Osteocyte (in vitro differentiated cells): ENCODE data around the gene S100A2. TPM values are rescaled to one million over a fixed set of nuclear protein-coding genes. Genes with fewer than 3 reads are reported as not detected.

ENCODE experiments used
- DNase-seq: peaks from one replicate; pipeline ENCODE4 v3.0.0; 2021; ENCODE audit warnings: mixed read lengths; ENCODE audit not compliant: unreplicated experiment; ENCODE audit errors: extremely low spot score
- H3K27ac Mint-ChIP-seq: one replicate; pipeline ENCODE4 v1.8.0; 2021; ENCODE audit warnings: mild to moderate bottlenecking, mixed read lengths; ENCODE audit not compliant: unreplicated experiment
- H3K27me3 Mint-ChIP-seq: one replicate; pipeline ENCODE4 v1.8.0; 2021; ENCODE audit warnings: mixed read lengths; ENCODE audit not compliant: unreplicated experiment
- H3K36me3 Mint-ChIP-seq: one replicate; pipeline ENCODE4 v1.8.0; 2021; ENCODE audit warnings: mixed read lengths; ENCODE audit not compliant: unreplicated experiment
- H3K4me1 Mint-ChIP-seq: one replicate; pipeline ENCODE4 v1.8.0; 2021; ENCODE audit warnings: mixed read lengths; ENCODE audit not compliant: unreplicated experiment
- H3K4me3 Mint-ChIP-seq: one replicate; pipeline ENCODE4 v1.8.0; 2021; ENCODE audit warnings: mild to moderate bottlenecking, moderate library complexity, mixed read lengths; ENCODE audit not compliant: unreplicated experiment
- H3K9me3 Mint-ChIP-seq: one replicate; pipeline ENCODE4 v1.8.0; 2021; ENCODE audit warnings: mixed read lengths; ENCODE audit not compliant: unreplicated experiment
- total RNA-seq: library from RNA; stranded (reverse); gene quantifications from 2 replicates; pipeline ENCODE4 v1.2.1, GENCODE V29; 2021
- TF ChIP-seq, protein P1 (sequence below): fragments of 200-600 bp; sonication (generic); IDR thresholded peaks from 2 replicates; pipeline ENCODE4 v1.5.0; 2021; ENCODE audit warnings: antibody characterized with exemption, mild to moderate bottlenecking, moderate library complexity

S100A2 gene
- total RNA-seq, 1 donor from 2014 or later, result 8.9 TPM

DNA sequence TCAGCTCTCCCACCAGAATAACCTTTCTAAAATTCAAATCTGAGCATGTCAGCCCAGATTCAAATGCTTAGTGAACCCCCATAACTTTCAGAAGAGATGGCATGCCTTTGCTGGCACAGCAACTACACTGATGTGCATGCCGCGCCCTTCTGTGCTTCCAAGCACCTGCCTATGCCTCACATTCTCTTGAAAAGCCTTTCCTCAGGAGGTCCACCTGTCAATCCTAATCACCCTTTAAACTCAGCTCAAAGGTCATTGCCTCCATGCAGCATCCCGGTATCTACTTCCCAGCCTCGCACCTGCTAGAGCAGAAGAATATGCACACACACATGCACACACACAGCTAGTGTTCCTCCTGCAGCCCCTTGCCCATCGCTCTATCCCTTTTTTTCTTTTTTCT, 5.2 kb upstream of the S100A2 start:
- no peaks in the 10 kb centered on the region for H3K36me3 Mint-ChIP-seq
- H3K27me3 Mint-ChIP-seq, result no peaks in the 10 kb centered on the region

DNA sequence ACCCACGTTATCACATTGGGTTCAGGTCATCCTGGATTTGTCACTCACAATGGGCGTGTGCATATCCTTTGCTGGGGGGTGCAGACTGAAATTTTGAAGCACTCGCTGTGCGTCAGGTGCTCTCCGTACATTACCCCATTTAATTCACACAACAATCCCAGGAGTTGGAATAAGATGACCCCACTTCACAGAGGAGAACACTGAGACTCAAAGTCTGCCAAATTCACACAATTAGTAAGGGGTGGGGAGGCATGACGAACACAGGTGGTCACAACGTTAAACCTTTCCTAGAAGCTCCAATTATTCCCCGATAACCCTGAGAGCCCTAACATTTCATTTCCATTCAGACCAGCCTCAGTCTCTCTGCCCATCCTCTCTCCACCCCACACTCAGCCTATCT, 3.8 kb upstream of the S100A2 start:
- Mint-ChIP-seq H3K27ac (no peak overlapping the region), H3K4me1 (peaks cover 53% of the 10 kb centered on the region), H3K27me3 (no peaks in the 10 kb centered on the region), H3K9me3 (no peaks in the 10 kb centered on the region), H3K36me3 (no peaks in the 10 kb centered on the region), H3K4me3 (no peak overlapping the region)
- TF ChIP-seq, protein P1, sequence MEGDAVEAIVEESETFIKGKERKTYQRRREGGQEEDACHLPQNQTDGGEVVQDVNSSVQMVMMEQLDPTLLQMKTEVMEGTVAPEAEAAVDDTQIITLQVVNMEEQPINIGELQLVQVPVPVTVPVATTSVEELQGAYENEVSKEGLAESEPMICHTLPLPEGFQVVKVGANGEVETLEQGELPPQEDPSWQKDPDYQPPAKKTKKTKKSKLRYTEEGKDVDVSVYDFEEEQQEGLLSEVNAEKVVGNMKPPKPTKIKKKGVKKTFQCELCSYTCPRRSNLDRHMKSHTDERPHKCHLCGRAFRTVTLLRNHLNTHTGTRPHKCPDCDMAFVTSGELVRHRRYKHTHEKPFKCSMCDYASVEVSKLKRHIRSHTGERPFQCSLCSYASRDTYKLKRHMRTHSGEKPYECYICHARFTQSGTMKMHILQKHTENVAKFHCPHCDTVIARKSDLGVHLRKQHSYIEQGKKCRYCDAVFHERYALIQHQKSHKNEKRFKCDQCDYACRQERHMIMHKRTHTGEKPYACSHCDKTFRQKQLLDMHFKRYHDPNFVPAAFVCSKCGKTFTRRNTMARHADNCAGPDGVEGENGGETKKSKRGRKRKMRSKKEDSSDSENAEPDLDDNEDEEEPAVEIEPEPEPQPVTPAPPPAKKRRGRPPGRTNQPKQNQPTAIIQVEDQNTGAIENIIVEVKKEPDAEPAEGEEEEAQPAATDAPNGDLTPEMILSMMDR, result no peak
- no peak for DNase-seq

More for the DNA sequence above, 5.2 kb upstream of the S100A2 start:
- Mint-ChIP-seq H3K4me3 (no peak overlapping the region), H3K9me3 (no peaks in the 10 kb centered on the region), H3K4me1 (peaks cover 41% of the 10 kb centered on the region), H3K27ac (no peak overlapping the region)
- TF ChIP-seq, protein P1, result no peak
- no peak for DNase-seq

DNA sequence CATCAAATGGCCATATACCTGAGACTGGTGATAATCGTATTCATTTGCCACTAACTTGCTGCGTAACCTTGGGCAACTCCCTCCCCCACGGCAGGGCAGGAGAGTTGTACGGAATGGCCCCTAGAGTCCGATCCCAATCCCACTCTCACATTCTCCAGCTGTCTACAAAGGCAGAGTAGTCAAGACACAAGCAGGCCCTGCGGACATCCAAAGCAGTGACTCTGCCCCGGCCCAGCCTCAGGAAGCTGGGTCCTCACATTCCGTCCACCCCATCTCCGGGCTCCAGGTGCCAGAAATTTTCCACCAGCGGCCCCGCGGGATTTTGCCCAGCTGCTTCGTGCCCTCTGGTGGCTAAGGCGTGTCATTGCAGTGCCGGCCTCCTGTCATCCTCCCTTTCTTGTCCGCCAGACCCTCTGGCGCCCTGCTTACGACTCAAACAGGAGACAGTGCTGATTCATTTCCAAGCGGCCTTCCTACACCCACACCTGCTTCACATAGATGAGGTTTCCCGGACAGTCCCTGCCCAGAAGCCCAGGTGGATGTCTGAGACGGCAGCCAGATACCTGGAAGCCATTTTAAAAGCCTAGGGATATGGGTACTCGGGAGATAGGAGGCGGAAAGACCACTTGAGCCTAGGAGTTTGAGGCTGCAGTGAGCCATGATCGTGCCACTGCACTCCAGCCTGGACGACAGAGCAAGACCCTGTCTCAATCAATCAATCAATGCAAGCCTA, 2.9 kb upstream of the S100A2 start:
- H3K27ac Mint-ChIP-seq, result peak overlapping the region; percentile 98
- no peaks in the 10 kb centered on the region for H3K36me3 Mint-ChIP-seq
- peaks cover 62% of the 10 kb centered on the region for H3K4me1 Mint-ChIP-seq

DNA sequence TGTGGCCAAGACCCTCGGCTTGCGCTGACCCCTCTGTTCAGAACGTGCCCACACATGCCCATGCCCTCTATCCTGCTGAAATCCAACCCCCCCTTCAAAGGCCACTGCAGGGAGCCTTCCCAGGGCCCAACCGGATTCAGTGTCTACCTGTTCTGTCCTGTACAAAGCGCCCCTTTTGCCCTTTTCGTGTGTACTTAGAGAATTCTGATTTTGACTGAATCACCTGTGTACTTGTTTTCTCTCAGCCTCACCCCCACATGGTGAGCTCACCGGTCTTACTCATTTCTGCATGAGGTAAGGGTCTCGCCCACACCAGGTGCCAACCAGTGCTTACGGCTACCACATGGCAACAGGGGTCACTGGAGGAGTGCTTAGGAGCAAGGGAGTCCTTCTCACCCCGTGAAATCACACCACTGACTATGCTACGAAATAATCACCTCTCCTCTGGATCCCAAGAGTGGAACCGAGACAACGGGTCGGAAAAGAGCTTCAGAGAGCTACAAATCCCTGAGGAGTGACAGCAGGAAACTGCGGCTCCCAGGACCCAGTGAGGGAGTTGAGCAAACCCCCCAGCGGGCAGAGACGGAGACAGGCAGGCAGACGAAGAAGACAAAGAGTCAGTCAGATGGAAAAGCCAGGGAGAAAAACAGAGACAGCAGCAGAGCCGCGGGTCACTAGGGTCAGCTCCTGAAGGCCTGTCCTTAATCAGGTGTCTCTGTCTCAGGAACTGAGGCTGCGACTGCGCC, 2.1 kb upstream of the S100A2 start:
- peaks cover 59% of the 10 kb centered on the region for H3K4me1 Mint-ChIP-seq
- DNase-seq, result no peak
- TF ChIP-seq, protein P1, result no peak

More for the DNA sequence above, 2.9 kb upstream of the S100A2 start:
- H3K9me3 Mint-ChIP-seq, result no peaks in the 10 kb centered on the region
- H3K27me3 Mint-ChIP-seq, result no peaks in the 10 kb centered on the region
- TF ChIP-seq, protein P1, result peak; percentile 99
- peak overlapping the region; percentile 34 for H3K4me3 Mint-ChIP-seq
- peak; percentile 97 for DNase-seq

More for the DNA sequence above, 2.1 kb upstream of the S100A2 start:
- no peak overlapping the region for H3K4me3 Mint-ChIP-seq
- H3K27ac Mint-ChIP-seq, result peak overlapping the region; percentile 98
- no peaks in the 10 kb centered on the region for H3K9me3 Mint-ChIP-seq
- H3K36me3 Mint-ChIP-seq, result no peaks in the 10 kb centered on the region
- H3K27me3 Mint-ChIP-seq, result no peaks in the 10 kb centered on the region
